Adrenal gland (tissue), 12 donors: Measurements from ENCODE around the gene DEF6. TPM values are rescaled to one million over a fixed set of nuclear protein-coding genes. Genes with fewer than 3 reads are reported as not detected.

ENCODE experiments used
- DNase-seq, 7 donors: peaks; one replicate each; pipeline ENCODE4 v3.0.0-alpha.2; 2019 to 2020
- H3K27ac ChIP-seq, 5 donors: fragments of 200-600 bp; sonication (generic) in 4 of 5; 1 replicate in 3 of 5; 2 replicates in 2 of 5; pipeline versions ENCODE4 v1.5.1 to v1.8.0; 2016 to 2020; ENCODE audit warnings: mild to moderate bottlenecking in 1 of 5
- H3K27me3 ChIP-seq: fragments of 200-600 bp; 2 replicates; pipeline ENCODE4 v1.8.0; 2021
- H3K36me3 ChIP-seq, 2 donors: fragments of 200-600 bp; replicated peaks in 1 of 2; 1 replicate in 1 of 2; 2 replicates in 1 of 2; pipeline versions ENCODE4 v1.5.1 to v1.8.0; 2018 to 2022
- H3K4me1 ChIP-seq, 2 donors: fragments of 200-600 bp; replicated peaks in 1 of 2; 1 replicate in 1 of 2; 2 replicates in 1 of 2; pipeline versions ENCODE4 v1.5.1 to v1.8.0; 2018 to 2021
- H3K4me3 ChIP-seq, 4 donors: fragments of 200-600 bp; sonication (generic) in 3 of 4; one replicate each; pipeline ENCODE4 v1.5.1; 2016 to 2018
- H3K9me3 ChIP-seq, 3 donors: fragments of 200-600 bp; sonication (generic) in 1 of 3; replicated peaks in 1 of 3; 1 replicate in 2 of 3; 2 replicates in 1 of 3; pipeline versions ENCODE4 v1.5.1 to v1.8.0; 2016 to 2021
- CTCF ChIP-seq, 6 experiments: fragments of 450-650 bp in 4 of 6; fragments of 200-600 bp in 2 of 6; sonication (generic) in 1 of 6; IDR thresholded peaks; 1 replicate in 5 of 6; 2 replicates in 1 of 6; pipeline versions ENCODE4 v1.5.1 to v1.8.0; 2016 to 2021; ENCODE audit warnings: antibody characterized with exemption in 6 of 6, mild to moderate bottlenecking in 2 of 6, moderate library complexity in 1 of 6
- POLR2A ChIP-seq, 2 donors: fragments of 450-650 bp; IDR thresholded peaks; one replicate each; pipeline ENCODE4 v1.6.1; 2017; ENCODE audit warnings: antibody characterized with exemption in 2 of 2, mild to moderate bottlenecking in 2 of 2, moderate library complexity in 1 of 2
- WGBS, 4 donors: extraction: QIAGEN DNeasy Blood & Tissue Kit in 2 of 4; methylation state at CpG; one replicate each; pipeline versions ENCODE4 v1.1.5 to v1.1.7; 2013 to 2017; 5-methylcytosine and 5-hydroxymethylcytosine counted together
- intact Hi-C, 2 donors: fragments of 100-400 bp; cut with DNase I; formaldehyde crosslinking; loops; one replicate each; pipeline versions ENCODE4 v1.14.1 to v1.15.0; 2022 to 2023
- polyA plus RNA-seq, 3 donors: library from polyadenylated mRNA; stranded (reverse); fragments of 200-250 nt in 2 of 3; fragments of 350-450 nt in 1 of 3; fragmentation: Illumina TruSeq in 1 of 3; extraction: RNeasy Lipid Tissue Mini Kit (QIAGEN cat#74804) in 1 of 3; gene quantifications; one replicate each; pipeline ENCODE4 v1.2.3, GENCODE V29; 2013 to 2014
- total RNA-seq, 9 donors: library from RNA; depleted of rRNA in 4 of 9; stranded (reverse); fragments of >200 nt in 4 of 9; fragments of 120-200 nt in 1 of 9; fragmentation: NEBNext Ultra II Directional in 1 of 9; extraction: Animal tissue kit (Norgen Biotek cat#: 25700) in 1 of 9; gene quantifications; one replicate each; pipeline versions ENCODE4 v1.1.0 to v1.2.4, GENCODE V29; 2013 to 2023
- donor health status: healthy with polysubstance abuse.
- donor health status: Bipolar disorder and iron deficiency.
- donor health status: DM: yes; HTN: yes; CAD: no.
- donor health status: DM: no; HTN: no; CAD: no.
- donor health status: DM: no; HTN: no; CAD: no.
- donor health status: DM: yes; HTN: yes; CAD: no.

Gene DEF6
- total and polyA plus RNA-seq, 12 donors: 1.6 to 26.1 (median 6.1) TPM

GRCh38 chr6:35363293-35363750 is 65.7 kb downstream of the DEF6 start:
- Histone ChIP-seq H3K27ac (no peak overlapping the region), H3K4me3 (no peak overlapping the region), H3K27me3 (no peaks in the 10 kb centered on the region), H3K9me3 (no peaks in the 10 kb centered on the region), H3K4me1 (peaks cover 26 to 33% of the 10 kb centered on the region in 2 donors), H3K36me3 (no peaks in the 10 kb centered on the region)
- 76 to 81% (median 79%) methylated on average over 8 to 10 of the region's 10 CpGs for whole genome bisulfite sequencing, 4 donors
- intact Hi-C loops: no loop called here
- DNase-seq: peak in 1 of 7 donors; percentile 61
- TF ChIP-seq CTCF (IDR thresholded peaks at IDR 0.05): no peak

GRCh38 chr6:35365594-35366203 is 68.1 kb downstream of the DEF6 start:
- DNase-seq: no peak
- 85 to 94% (median 88%) methylated on average over 6 of the region's 6 CpGs for WGBS, 4 donors
- peaks cover 12 to 33% of the 10 kb centered on the region in 2 donors for H3K4me1 ChIP-seq
- TF ChIP-seq POLR2A (IDR thresholded peaks at IDR 0.05): no peak
- no peak for TF ChIP-seq CTCF (IDR thresholded peaks at IDR 0.05)
- H3K4me3 ChIP-seq: no peak overlapping the region
- intact Hi-C loops: no loop called here
- no peaks in the 10 kb centered on the region for H3K27me3 ChIP-seq
- no peaks in the 10 kb centered on the region for H3K36me3 ChIP-seq
- no peak overlapping the region for H3K27ac ChIP-seq
- no peaks in the 10 kb centered on the region for H3K9me3 ChIP-seq

GRCh38 chr6:35366204-35366596 is 68.6 kb downstream of the DEF6 start:
- Histone ChIP-seq H3K36me3 (no peaks in the 10 kb centered on the region), H3K4me1 (peaks cover 7 to 32% of the 10 kb centered on the region in 2 donors), H3K4me3 (no peak overlapping the region), H3K27ac (no peak overlapping the region), H3K27me3 (no peaks in the 10 kb centered on the region), H3K9me3 (no peaks in the 10 kb centered on the region)
- no peak for DNase-seq
- intact Hi-C loops: no loop called here
- TF ChIP-seq CTCF (IDR thresholded peaks at IDR 0.05) (no peak), POLR2A (IDR thresholded peaks at IDR 0.05) (no peak)

- no peak overlapping the region for H3K4me3 ChIP-seq
- H3K36me3 ChIP-seq: no peaks in the 10 kb centered on the region
- WGBS, 4 donors: 87 to 95% (median 89%) methylated on average over 5 of the region's 5 CpGs
- H3K9me3 ChIP-seq: no peaks in the 10 kb centered on the region
- H3K27ac ChIP-seq: no peak overlapping the region
- no peak for DNase-seq
- H3K27me3 ChIP-seq: no peaks in the 10 kb centered on the region
- intact Hi-C loops: no loop called here
- TF ChIP-seq POLR2A (IDR thresholded peaks at IDR 0.05) (no peak), CTCF (IDR thresholded peaks at IDR 0.05) (no peak)
- H3K4me1 ChIP-seq: peaks cover 4 to 28% of the 10 kb centered on the region in 2 donors
Observed at GRCh38 chr6:35367646-35368037, 70.0 kb downstream of the DEF6 start.
